Thyroid gland (tissue), 4 donors: ENCODE measurements around the gene HOXA7. TPM values are rescaled to one million over a fixed set of nuclear protein-coding genes. Genes with fewer than 3 reads are reported as not detected.
A peak's percentile ranks its signal among the peaks of the same experiment; 100 is the strongest.

ENCODE experiments used
- DNase-seq, 2 donors: peaks; one replicate each; pipeline ENCODE4 v3.0.0-alpha.2; 2019
- H3K27ac ChIP-seq, 3 donors: fragments of 200-600 bp; sonication (generic); 1 replicate in 2 of 3; 2 replicates in 1 of 3; pipeline ENCODE4 v1.5.1; 2016 to 2019; ENCODE audit warnings: mild to moderate bottlenecking in 1 of 3, moderate library complexity in 1 of 3
- H3K27me3 ChIP-seq: fragments of 200-600 bp; sonication (generic); one replicate; pipeline ENCODE4 v1.5.1; 2019
- H3K36me3 ChIP-seq, 2 donors: fragments of 200-600 bp; sonication (generic); one replicate each; pipeline ENCODE4 v1.5.1; 2016 to 2019
- H3K4me1 ChIP-seq, 2 donors: fragments of 200-600 bp; sonication (generic); one replicate each; pipeline ENCODE4 v1.5.1; 2017 to 2019
- H3K4me3 ChIP-seq, 3 donors: fragments of 200-600 bp; sonication (generic); replicated peaks in 1 of 3; 1 replicate in 2 of 3; 2 replicates in 1 of 3; pipeline ENCODE4 v1.5.1; 2016; ENCODE audit warnings: mild to moderate bottlenecking in 1 of 3
- H3K9me3 ChIP-seq: fragments of 200-600 bp; sonication (generic); one replicate; pipeline ENCODE4 v1.5.1; 2017
- POLR2A ChIP-seq, 2 donors: fragments of 450-650 bp; IDR thresholded peaks; one replicate each; pipeline ENCODE4 v1.6.1; 2017; ENCODE audit warnings: antibody characterized with exemption in 2 of 2, mild to moderate bottlenecking in 2 of 2, moderate library complexity in 1 of 2
- WGBS, 2 donors: methylation state at CpG; one replicate each; pipeline ENCODE4 v1.1.5; 2017; 5-methylcytosine and 5-hydroxymethylcytosine counted together
- intact Hi-C: fragments of 100-400 bp; cut with DNase I; formaldehyde crosslinking; loops from one replicate; pipeline ENCODE4 v1.15.1; 2023
- total RNA-seq, 4 donors: library from RNA; depleted of rRNA; stranded (reverse); fragments of >200 nt; gene quantifications; one replicate each; pipeline ENCODE4 v1.2.3, GENCODE V29; 2016
- TF ChIP-seq, protein P1 (sequence below), 6 experiments: fragments of 200-600 bp in 3 of 6; fragments of 450-650 bp in 3 of 6; sonication (generic) in 3 of 6; IDR thresholded peaks; one replicate each; pipeline ENCODE4 v1.5.1; 2016 to 2019; ENCODE audit warnings: antibody characterized with exemption in 6 of 6, mild to moderate bottlenecking in 2 of 6, inconsistent platforms in 1 of 6, moderate library complexity in 1 of 6

HOXA7 gene
- total RNA-seq, 4 donors from 2014 or later: 0.34 to 2.1 (median 0.74) TPM

DNA sequence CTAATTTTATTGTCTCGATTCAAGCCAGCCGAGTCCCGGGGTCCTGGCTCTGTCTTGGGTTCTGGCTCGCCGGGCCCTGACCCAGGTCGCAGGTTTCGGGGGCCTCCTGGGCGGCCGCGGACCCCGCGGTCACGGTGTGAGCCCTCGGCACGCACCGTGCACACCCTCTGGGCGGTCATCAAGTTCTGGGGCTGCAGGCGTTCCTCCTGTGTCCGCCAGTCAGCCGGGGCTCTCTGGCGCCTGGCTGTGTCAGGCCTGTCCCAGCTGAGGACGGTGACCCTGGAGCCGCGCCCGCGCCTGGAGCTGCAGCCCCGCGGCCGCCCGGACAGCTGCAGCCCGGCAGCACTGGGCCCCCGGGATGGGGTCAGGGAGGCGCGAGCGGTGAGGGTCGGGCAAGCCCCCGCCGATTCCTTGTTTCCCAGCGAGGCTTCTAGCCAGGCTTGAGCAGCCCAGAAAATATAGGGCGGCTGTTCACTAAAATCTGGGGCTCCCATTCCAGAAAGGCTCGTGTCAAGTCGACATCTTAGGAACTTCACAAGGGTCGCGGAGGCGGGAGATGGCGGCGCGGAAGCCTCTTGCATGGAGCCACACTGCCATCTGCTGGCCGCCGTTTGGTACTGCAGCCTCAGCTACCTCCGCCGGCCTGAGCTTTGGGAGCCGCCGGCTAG lies 4.2 kb upstream of the HOXA7 start:
- DNase-seq: peak; percentile 82 to 86
- Histone ChIP-seq H3K4me1 (peaks cover 12 to 32% of the 10 kb centered on the region in 2 donors), H3K36me3 (no peaks in the 10 kb centered on the region), H3K4me3 (peak overlapping the region in 2 of 3 donors; percentile 26 to 42), H3K9me3 (no peaks in the 10 kb centered on the region), H3K27ac (no peak overlapping the region), H3K27me3 (peaks cover 64% of the 10 kb centered on the region)
- intact Hi-C loops: loop anchor here (2.0 to 10.0 kb wide), 3 partner anchors 478 to 1306 kb away; no protein-coding TSS in a partner anchor
- WGBS, 2 donors: 2 to 13% methylated on average over 7 to 41 of the region's 54 CpGs
- no peak for TF ChIP-seq POLR2A (IDR thresholded peaks at IDR 0.05)
- TF ChIP-seq, protein P1, sequence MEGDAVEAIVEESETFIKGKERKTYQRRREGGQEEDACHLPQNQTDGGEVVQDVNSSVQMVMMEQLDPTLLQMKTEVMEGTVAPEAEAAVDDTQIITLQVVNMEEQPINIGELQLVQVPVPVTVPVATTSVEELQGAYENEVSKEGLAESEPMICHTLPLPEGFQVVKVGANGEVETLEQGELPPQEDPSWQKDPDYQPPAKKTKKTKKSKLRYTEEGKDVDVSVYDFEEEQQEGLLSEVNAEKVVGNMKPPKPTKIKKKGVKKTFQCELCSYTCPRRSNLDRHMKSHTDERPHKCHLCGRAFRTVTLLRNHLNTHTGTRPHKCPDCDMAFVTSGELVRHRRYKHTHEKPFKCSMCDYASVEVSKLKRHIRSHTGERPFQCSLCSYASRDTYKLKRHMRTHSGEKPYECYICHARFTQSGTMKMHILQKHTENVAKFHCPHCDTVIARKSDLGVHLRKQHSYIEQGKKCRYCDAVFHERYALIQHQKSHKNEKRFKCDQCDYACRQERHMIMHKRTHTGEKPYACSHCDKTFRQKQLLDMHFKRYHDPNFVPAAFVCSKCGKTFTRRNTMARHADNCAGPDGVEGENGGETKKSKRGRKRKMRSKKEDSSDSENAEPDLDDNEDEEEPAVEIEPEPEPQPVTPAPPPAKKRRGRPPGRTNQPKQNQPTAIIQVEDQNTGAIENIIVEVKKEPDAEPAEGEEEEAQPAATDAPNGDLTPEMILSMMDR (IDR thresholded peaks at IDR 0.05): peak; percentile 90 to 100 (median 98)

DNA sequence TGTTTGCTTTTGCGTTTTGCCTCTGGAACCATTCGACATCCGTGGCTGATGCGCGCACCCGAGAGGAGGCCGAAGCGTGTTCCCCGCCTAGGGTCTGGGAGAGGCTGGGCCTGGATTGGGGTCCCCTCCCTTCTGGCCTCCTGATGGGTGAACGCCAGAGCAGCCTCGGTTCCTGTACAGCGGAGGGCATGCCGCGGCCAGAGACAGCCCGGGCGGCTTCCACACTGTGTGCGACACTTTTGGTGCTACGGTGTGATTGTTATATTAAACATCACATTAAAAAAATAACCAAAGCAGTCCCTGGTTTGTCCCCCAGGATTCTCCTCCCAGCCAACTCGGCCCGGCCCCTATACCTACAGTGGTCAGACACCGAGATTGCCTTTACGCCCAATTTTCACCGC lies 3.7 kb upstream of the HOXA7 start:
- intact Hi-C loops: loop anchor here (2.0 to 10.0 kb wide), 3 partner anchors 477 to 1305 kb away; no protein-coding TSS in a partner anchor
- Histone ChIP-seq H3K4me1 (peaks cover 13 to 34% of the 10 kb centered on the region in 2 donors), H3K9me3 (no peaks in the 10 kb centered on the region), H3K27ac (no peak overlapping the region), H3K27me3 (peaks cover 64% of the 10 kb centered on the region), H3K4me3 (peak overlapping the region in 1 of 3 donors; percentile 42), H3K36me3 (no peaks in the 10 kb centered on the region)
- DNase-seq: no peak
- WGBS, 2 donors: 33 to 34% methylated on average over 15 to 23 of the region's 23 CpGs
- TF ChIP-seq, protein P1 (IDR thresholded peaks at IDR 0.05): no peak

DNA sequence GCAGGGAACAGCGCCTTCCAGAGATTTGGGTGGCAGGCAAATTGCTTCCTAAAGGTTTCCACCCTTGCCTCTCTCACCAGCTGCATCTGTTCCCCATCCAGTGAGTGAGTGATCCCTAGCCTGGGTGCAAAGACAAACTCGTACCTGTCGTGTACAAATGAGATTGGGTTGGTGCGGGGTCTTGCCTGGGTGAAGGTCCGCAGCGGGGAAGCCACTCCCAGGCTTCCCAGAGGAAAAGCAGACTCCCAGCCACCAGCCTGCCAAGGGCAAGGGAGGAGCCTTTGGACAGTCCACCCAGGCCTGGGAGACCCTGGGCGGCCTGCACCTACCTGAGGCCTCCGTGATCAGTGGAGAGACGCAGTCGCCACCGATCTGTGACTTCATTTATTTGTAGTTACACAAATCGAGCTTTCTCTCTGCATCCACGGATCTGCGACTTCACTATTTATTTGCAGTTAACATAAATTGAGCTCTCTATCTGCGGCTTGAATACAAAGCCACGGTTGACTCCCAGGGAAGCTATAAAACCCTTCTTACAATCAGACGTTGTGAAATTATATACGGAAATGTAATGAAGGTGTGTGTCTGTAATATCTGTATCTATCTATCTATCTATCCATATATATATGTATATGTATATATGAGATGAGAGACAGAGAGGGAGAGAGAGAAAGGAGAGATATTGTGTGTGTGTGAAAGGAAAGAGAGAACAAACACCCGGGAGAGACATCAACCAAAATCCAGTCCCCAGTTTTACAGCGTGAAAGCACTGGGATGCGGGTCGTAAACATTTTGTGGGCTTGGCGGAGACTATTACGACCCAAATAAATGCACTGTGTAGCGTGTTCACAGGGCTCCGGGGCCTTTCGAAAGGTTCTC lies 3.0 kb upstream of the HOXA7 start:
- Histone ChIP-seq H3K36me3 (no peaks in the 10 kb centered on the region), H3K4me3 (no peak overlapping the region), H3K27me3 (peaks cover 64% of the 10 kb centered on the region), H3K4me1 (peaks cover 18 to 34% of the 10 kb centered on the region in 2 donors), H3K9me3 (no peaks in the 10 kb centered on the region), H3K27ac (no peak overlapping the region)
- intact Hi-C loops: loop anchor here (2.0 to 10.0 kb wide), 3 partner anchors 477 to 1305 kb away; no protein-coding TSS in a partner anchor
- 56 to 57% methylated on average over 27 of the region's 27 CpGs for WGBS, 2 donors
- DNase-seq: no peak
- no peak for TF ChIP-seq POLR2A (IDR thresholded peaks at IDR 0.05)
- TF ChIP-seq, protein P1 (IDR thresholded peaks at IDR 0.05): no peak

DNA sequence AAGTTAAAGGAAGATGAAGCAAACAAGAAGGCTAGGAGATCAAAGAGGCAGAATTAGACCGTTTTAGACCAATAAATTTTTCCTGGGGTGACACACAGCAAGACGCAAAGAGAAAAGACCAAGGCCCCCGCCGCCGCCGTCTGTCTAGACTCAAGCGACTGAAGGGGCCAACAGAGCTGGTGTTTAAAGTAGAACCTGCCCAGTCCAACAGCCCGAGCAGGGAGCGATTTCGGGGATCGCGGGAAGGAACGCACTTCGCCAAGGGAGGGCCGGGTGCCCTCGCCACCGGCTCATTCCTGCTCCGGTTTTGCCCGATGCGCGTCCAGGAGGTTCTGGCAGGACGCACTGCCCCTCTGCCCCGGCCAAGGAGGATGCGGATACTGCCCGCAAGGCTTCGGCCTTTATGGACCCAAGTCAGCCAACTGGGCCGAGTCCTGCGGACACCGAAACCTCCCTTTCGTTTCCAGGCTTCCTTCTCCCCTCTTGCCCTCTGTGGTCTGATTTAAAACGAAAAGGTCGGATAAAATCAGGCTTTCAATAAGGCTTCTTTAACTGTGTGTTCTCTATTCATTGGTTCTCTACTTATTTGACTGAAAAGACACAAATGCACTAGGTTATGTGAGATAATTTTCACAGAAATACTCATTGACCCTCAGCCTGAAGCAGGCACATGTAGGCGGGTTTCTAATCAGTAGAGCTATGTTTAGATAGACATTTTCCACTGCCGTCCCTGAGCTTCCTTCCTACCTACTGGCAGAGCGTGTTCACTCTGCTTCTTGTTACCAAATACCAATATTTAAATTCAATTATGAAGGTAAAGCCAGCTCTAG lies 2.2 kb upstream of the HOXA7 start:
- H3K4me1 ChIP-seq: peaks cover 18 to 29% of the 10 kb centered on the region in 2 donors
- no peaks in the 10 kb centered on the region for H3K9me3 ChIP-seq
- no peak for DNase-seq
- no peak overlapping the region for H3K27ac ChIP-seq
- 25 to 42% methylated on average over 35 of the region's 35 CpGs for WGBS, 2 donors
- TF ChIP-seq POLR2A (IDR thresholded peaks at IDR 0.05): no peak
- TF ChIP-seq, protein P1 (IDR thresholded peaks at IDR 0.05): no peak
- H3K36me3 ChIP-seq: no peaks in the 10 kb centered on the region
- H3K27me3 ChIP-seq: peaks cover 67% of the 10 kb centered on the region
- intact Hi-C loops: no loop called here
- H3K4me3 ChIP-seq: no peak overlapping the region
